HG03097 (cell line): ENCODE data around the gene ITPRID1.

ENCODE experiments used
- ATAC-seq: cut with Tn5 transposase; IDR thresholded peaks from one replicate; pipeline ENCODE4 v1.9.1; 2021; ENCODE audit not compliant: unreplicated experiment, low FRiP score

Gene ITPRID1

DNA sequence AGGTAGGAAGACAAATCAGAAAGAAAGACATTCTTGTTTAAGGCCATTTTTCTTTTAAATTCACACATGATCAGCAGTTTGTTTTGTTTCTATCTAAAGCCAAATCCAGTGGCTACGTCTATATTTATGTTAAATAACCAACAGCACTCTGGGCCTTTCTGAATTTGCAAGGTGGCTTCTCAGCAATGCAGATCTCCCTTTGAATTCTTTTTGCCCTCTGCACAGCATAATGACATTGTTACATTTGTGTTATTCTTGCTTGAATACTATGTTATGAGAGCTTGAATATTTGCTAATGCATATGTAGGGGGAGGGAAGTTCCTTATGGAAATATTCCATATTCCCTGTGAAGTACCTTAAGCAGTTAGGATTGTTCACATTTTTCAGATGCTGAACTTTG, 99.7 kb downstream of the ITPRID1 start:
- no peak for ATAC-seq

GRCh38 chr7:31633467-31633866, 119.6 kb downstream of the ITPRID1 start:
- ATAC-seq: no peak

DNA sequence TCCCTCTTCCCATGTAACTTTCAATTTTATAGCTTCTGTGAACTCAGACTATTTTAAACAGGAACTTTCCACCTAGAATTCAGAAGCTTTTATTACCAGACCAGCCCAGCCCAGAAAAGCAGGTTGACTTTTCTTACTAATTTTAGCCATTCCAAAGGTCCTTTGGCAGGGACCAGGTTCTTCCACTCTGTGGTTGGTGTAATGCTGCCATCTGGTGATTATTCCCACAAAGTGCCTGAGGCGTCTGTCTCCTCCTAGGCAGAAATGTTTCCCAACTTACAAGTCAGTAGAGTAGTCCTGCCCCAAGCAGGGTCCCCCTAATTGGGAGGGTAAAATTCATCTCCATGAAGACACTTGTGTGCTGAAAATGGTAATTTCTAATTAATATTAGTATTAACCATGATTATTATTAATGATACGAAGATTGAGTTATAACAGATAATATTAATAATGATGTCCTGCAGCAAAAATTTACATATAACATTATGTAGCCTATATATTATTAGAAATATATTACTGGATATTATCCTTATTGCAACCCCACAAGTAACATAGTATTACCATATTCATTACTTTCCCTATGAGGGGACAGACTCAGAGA, 120.1 kb downstream of the ITPRID1 start:
- no peak for ATAC-seq

GRCh38 chr7:31640381-31640780, 126.5 kb downstream of the ITPRID1 start:
- ATAC-seq: no peak

GRCh38 chr7:31642681-31643115, 128.8 kb downstream of the ITPRID1 start:
- ATAC-seq: no peak

DNA sequence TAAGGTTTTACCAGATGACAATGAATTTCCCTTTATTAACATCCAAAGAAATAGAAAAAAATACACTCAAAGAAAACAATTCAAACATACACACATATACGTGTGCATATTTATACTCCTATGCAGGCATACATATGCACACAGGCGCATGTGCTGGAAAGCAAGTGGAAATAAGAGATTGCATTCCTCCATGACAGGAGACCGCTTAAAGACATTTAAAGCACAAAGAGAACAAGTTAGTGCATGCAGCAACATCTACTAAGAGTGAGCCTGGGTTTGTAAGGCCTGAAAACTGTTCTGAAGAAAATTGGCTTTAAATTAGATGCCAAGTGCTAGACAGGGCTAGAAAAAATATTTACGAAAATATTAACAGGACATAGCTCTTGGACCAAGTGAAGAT, 133.1 kb downstream of the ITPRID1 start:
- ATAC-seq: no peak

DNA sequence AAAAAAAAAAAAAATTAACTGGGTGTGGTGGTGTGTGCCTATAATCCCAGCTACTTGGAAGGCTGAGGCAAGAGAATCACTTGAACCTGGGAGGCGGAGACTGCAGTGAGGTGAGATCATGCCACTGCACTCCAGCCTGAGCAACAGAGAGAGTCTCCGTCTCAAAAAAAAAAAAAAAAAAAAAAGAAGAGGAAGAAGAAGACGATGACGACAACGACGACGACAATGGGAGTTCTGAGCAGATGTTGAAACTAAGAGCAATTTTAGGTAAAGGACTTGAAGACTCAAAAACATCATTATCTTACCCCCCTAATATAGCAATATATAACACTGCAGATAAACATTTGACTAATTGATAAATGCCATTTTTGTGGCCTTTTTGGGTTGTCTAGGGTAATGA, 133.6 kb downstream of the ITPRID1 start:
- no peak for ATAC-seq

GRCh38 chr7:31648288-31648687, 134.4 kb downstream of the ITPRID1 start:
- no peak for ATAC-seq

- ATAC-seq: no peak
Observed at GRCh38 chr7:31648880-31649279, 135.0 kb downstream of the ITPRID1 start.

DNA sequence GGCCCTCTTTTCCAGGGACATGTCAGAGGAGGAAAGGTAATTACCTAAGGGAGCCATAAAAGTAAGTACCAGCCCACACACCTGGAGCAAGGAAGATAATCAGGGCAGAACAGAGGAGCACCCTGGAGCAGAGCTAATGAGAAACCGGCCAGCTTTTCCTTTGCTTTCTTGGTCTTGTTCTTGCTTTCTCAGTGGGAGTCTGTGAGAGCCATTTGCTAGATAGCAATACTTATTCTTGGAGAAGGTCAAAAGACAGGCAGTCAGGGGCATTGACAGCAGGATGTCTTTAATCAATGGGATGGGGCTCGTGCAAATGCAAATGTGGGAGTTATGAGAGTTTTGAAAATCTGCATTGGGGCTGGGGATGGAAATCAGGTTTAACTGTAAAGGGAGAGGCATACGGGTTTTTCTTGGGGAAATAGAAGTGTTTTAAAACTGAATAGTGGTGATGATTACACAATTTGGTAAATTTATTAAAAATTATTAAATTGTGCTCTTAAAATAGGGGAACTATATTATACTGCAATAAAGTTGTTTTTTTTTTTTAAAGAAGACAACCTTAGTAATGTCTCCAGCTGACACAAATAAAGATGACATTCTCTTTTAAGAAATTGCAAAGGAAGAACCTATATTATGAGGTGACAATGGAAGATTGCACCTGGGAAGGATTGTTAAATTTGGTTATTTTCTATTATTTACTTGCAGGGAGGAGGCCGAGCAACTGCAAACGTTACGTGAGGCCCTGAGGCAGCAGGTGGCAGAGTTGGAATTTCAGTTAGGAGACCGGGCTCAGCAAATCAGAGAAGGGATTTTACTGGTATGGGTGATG, 137.6 kb downstream of the ITPRID1 start:
- no peak for ATAC-seq

DNA sequence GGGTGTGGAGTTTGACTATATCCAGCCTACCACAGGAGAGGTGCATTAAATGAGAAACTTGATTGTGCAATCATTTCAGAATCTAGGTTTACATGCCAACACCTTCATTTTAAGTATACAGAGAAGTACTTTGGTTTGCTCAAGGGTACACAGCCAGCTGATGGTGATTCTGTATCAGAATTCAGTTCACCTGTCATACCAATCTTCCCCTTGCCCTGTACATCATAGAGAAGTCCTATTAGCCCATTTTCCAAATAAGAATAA, 138.1 kb downstream of the ITPRID1 start:
- no peak for ATAC-seq

- ATAC-seq: no peak
Observed at GRCh38 chr7:31663072-31663471, 149.2 kb downstream of the ITPRID1 start.

- ATAC-seq: no peak
Observed at GRCh38 chr7:31664890-31665289, 151.0 kb downstream of the ITPRID1 start.

DNA sequence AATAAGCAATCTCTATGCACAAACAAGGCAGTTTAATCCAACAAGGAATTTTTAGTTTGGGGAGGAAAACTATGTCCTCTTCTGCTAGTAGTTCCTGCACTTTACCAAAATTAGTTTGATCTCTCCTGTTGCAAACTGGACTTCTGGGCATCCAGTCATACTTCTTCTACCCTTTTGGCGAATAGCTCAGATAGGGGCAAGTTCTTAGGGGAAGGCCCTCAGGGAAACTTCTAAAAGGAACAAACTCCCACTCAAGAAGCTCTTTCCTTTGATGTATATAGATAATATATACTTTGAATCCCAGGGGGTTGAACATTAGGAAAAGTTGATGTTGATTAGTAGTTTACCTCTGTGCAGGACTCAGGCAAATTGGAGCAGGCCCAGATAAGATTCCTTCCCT, 151.7 kb downstream of the ITPRID1 start:
- ATAC-seq: no peak

DNA sequence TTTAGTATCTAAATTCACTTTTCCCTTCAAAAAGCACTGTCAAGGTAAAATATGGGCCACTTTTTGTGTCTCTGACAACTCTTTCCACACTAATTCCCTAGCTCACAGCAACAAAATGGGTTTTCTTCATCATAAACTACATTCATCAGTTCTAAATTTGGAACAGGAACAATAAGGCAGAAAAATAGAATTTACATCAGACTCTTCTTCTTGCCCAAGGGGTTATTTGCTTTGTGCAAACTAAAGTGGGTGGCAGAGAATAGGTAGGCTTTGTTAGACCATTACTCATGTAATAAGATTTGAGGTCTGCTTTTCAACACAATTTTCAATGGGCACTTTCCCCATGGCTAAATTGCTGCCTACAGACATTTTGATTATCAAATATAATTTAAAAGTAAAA, 155.6 kb downstream of the ITPRID1 start:
- ATAC-seq: no peak

DNA sequence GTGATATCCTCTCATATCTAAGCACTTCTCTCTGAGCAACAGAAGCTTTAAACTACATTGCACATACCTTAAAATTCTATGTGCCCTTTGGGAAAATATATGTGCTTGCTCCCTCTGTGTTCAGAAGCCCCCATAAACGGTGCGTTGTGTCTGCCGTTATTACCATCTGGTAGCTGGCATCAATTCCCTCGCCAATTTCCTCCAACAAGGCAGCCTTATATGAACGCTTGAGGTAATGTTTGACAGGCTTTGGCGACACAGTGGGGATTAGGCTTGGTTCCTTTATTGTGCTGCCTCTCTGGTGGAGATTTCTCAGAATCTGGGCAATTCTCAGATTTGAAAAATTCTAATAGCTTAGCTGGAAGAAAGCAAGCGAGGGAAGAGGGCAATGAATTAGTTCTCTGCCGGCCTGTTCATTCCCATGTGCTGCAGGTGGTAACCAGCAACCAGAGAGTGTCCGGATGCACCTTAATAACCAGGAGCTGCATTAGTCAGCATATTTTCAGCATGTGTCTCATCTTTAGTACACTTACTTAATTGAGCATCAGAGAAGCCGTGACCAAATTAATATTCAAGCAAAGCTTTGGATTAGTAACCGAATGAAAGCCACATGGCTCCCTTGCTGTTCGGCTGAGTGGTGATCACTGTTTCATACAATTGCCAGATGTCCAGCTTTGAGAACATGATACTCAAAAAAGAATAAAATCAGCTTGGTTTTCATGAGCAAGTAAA, 165.8 kb downstream of the ITPRID1 start:
- no peak for ATAC-seq

DNA sequence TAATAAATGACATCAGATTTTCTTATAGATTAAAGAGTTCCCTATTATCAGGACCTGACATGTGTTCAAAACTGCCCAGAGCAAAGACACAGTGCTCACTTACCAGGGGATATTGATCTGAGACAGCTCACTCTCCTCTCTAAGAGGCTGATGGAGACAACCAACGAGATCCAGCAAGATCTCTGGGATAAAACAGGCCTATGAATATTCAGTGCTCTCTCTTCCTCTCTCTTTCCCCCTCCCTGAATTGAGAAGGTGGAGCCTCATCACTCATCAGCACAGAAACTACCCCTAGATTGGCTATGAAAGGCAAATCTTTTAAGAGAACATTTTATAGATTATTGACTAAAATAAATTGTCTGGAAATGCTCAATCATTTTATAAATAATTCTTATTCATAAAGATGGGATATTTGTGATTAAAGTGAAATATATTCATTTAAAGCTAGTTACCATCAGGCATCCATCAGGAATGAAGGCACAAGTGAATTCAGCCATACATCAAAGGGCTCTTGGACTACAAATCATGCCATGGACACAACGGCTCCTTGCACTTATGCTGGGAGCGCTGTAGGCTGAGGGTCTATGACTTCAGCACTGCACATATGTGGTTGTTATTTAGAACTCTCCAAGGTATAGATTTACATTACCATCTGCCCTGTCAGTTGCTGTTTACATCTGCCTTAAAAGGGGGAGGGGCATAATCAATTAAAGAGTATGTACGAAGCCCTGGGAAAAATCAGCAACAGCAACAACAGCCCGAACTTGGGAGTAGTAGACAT, 169.7 kb downstream of the ITPRID1 start:
- no peak for ATAC-seq

DNA sequence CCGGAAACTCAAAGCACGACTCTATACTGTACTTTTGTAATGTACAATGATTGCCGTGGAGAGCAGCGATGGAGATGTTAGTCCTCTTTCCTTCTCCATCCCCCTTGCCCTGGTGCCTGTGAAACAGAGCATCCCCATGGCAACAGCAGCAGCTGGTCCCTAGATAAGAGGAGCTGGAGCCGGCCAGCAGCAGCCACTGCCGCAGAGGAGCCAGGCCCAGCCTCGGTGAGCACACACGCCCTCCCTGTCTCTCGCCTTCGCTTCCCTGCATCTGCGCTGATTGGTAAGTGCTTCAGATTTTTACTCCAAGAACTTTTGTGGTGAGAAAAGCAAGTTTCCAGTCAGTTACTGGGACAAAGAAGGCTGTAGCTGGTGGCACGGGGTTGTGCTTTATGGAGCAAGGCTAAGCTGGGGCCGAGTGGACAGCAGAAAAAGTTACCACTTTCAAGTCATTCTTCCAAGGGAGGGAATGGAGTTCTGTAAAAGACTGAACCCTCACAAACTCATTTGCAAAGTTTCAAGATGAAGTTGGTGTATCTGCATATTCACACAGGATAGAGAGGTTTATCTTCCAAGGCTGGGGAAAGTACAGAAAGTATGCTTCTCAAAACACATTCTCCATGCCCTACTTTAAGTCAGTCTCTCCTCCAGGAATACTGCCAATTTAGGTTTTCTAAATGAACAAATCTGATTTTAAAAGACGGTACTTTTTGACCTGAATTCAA, 173.3 kb downstream of the ITPRID1 start, which contains the start of gene PPP1R17:
PPP1R17 (plus strand) TSS at position 192 of the 725 bp plus-strand sequence. CDS start 5,227 bp downstream, outside the sequence.
- ATAC-seq: no peak

DNA sequence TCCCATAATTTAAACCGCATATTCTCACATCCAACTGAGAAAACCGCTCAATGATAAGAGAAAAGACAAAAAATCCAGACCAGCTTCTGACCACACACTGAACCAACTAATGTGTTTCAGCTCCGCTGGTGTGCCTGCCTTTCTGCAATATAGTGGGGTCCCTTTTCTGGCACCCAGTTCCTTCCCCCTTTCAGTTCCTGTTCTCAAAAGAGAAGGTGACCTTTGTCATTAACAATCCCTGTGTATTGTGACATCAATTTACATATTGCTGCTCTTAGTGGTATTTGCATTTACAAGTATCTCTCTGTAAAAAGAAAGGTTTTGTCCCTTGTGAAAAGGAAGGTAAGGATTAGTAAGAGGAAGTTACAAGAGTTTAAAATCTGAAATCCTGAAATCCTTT, 174.5 kb downstream of the ITPRID1 start:
- ATAC-seq: no peak

DNA sequence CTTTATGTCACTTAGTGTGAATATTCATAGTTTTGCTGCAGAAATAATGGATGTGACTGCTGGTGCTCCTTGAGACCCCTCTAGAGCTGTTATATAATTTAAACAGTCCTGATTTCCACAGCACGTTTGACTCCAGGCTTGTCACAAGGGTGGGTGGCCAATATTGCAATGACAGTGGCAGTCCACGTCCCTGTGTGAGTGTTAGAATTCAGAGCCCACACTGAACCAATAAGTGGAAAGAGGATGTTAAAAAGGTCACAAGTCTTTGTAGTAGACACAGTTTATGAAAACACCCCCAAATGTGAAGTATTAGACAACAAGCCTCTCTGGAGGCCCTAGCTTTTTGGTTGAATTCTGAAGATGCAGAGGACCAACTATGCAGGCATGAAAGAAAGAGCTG, 175.1 kb downstream of the ITPRID1 start:
- ATAC-seq: no peak
